Measurements from ENCODE around the gene SRSF1.

The SRSF1 gene

DNA sequence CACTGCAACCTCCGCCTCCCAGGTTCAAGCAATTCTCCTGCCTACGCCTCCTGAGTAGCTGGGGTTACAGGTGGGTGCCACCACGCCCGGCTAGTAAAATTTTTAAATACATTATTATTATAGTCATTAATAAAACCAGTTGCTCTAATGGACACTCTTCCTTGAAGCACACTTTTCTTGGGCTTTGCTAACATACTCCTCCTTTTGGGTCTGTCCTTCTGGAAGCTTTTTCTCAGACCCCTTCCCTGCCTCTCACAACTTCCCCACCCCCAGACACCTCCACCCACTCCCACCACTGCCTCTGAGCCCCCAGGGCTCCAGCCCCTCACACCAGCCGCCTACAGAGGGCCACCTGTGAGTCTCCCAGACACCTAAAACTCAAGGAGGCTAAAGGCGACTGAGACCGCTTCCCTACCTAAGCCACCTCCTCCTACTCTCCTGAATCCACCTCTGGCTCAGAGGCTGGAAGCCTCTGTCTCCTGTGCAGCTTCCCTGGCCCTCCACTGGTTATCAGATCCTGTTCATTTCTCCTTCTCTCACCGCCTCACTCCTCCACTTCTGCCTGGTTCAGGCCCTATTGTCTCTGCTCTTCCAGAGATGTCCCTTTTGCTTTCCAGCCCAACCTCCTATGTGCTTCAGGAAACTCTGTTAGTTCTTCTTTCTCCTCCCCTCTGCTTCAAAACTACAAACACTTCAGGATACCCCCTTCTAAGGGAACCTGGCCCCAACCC lies 49.8 kb downstream of the SRSF1 start:
- no peak overlapping the region for H3K27ac ChIP-seq
- TF ChIP-seq CTCF (conservative IDR thresholded peaks at IDR 0.05), result no peak

DNA sequence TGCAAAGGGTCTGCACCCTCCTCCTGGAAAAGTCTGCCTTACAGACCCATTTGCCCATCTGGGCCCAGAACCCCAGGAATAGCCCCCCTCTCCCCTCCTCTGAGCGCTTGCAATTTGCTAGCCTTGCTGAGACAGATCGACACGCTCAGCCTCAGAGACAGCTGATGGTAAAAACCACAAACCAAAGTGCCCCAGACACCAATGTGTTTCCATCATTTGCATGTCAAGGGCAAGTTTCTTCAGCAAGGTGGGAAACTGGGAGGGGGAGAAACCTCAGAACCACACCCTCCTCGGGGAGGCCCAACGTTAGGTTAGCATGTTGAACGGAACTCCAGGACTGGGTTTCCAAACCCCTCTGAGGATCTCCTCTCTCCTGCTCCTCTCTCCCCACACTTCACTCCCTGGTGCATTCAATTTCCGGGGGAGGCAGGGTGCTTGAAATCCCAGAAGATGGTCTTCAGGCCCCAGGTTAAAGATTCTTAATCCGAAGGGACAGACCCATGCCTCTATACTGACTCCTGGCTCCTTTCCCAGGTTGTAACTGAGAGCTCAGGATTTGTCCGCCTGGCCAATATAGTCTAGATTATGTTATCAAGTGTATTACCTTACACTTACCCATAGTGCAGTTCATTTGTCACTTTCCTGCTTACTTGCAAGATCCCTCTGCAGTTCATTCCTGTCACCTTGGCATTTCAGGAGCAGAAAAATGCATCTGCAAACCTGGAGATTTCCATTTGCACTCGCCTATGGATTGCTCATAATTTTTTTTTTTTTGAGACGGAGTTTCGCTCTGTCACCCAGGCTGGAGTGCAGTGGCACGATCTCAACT lies 50.5 kb downstream of the SRSF1 start:
- H3K27ac ChIP-seq, result no peak overlapping the region
- TF ChIP-seq CTCF (conservative IDR thresholded peaks at IDR 0.05), result no peak

DNA sequence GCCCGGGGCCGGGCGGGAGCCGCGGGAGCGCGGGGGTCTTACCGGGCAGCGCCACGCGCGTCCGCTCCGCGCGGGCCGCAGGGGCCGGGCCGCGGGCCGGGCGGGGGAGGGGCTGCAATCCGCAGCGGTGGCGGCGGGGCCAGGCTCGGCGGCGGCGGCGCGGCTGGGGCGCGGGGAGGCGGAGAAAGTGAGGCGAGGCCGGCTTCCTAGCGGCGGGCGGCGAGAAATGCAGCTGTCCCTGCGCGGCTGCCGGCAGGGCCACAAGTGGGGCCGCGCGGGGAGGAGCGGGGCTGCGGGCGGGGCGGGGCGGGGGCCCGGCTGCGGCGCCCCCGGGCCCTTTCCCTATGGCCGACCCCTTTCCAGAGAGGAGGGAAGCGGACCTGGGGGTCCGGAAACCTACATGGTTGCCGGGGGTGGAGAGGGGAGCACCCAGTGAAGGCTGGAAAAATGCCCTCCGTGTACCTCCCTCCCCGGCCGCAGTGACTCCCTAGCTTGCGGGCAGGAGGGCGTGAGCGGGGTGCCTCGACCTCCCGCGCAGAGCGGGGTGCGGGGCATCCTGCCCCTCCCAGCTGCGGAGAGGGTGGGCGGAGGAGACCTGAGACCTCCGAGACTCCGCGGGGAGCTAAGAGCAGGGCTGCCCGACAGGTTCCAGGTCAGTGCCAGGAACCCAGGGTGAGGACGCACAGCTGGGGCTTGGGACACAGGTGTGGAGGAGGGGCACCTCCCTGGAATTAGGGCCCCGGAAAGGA lies 51.7 kb downstream of the SRSF1 start, which contains the start of gene CUEDC1:
CUEDC1 (minus strand) TSS at position 230 of the 749 bp plus-strand sequence. CDS start 69,848 bp downstream, outside the sequence.
- peak; percentile 67 for TF ChIP-seq CTCF (conservative IDR thresholded peaks at IDR 0.05)
- H3K27ac ChIP-seq, result peak within 1 kb of the TSS; percentile 73; the same call in 1 of the 2 replicates

DNA sequence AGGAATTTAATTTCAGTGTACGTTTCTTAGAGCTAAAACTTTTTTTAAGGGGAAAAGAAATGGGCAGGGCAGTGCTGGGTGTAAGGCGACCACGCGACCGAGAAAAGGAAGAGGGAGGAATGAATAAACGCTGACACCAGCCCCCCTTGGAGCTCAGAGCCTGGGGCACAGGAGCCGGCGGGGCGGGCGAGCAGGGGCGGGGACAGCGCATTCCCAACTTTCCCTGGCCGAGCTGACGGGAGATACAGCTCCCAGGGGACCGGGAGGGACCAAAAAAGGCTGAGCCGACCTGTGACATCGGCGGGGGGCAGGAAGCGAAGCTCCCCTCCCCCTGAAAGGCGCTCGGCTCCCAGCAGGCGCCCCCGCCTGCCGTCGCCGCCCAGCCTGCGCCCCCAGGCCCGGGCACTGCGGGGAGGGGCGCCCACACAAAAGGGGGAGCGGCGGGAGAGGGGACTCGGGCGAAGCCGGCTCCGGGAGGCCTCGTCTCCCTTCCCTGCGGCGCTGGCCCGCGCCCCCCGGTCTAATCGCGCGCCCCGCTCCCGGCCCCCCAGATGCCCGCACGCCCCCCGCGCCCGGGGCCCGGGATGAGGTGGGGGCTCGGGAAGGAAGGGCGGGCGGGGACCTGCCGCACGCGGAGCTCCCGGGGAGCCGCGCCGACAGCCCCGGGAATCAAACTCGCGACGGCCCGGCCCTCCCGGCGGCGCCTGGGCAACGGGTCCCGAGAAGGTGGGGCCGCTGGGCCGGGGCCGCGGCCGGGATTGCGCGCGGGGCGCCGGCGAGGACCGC lies 52.5 kb downstream of the SRSF1 start:
- H3K27ac ChIP-seq, result peak overlapping the region; percentile 73; the same call in 1 of the 2 replicates
- TF ChIP-seq CTCF (conservative IDR thresholded peaks at IDR 0.05), result no peak

DNA sequence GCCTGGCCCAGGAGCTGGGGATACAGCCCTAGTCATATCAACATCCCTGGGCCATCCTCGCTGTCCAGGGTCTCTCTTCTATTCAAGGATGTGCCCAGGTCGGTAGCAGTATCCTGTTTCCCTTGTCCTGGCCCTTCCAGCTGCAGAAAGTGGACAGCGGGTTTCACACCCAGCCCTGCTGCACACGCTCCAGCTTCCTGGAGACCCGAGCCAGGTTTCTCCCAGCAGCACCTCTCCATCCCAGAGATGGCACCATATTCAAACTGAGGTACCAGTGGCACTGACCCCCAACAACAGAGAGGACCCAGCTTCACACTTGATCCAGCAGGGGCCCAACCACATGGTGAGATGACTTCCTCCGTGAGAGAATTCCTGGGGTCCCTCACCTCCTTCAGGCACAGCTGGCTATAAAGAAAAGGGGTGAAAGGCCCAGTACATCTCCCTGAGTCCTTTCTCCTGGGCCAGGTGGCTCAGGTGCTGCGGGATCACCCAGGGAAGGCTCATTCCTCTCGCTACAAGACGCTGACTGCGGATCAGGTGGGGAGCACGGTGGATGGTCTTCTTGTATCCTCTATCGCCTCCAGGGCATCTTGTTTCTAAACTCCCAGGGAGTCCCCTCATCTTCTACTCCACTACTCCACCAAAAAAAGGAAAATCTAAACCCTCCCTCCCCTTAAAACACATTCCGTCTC lies 53.2 kb downstream of the SRSF1 start:
- no peak overlapping the region for H3K27ac ChIP-seq
- no peak for TF ChIP-seq CTCF (conservative IDR thresholded peaks at IDR 0.05)
